ENCODE results near the gene BCAS1.

Gene BCAS1

DNA sequence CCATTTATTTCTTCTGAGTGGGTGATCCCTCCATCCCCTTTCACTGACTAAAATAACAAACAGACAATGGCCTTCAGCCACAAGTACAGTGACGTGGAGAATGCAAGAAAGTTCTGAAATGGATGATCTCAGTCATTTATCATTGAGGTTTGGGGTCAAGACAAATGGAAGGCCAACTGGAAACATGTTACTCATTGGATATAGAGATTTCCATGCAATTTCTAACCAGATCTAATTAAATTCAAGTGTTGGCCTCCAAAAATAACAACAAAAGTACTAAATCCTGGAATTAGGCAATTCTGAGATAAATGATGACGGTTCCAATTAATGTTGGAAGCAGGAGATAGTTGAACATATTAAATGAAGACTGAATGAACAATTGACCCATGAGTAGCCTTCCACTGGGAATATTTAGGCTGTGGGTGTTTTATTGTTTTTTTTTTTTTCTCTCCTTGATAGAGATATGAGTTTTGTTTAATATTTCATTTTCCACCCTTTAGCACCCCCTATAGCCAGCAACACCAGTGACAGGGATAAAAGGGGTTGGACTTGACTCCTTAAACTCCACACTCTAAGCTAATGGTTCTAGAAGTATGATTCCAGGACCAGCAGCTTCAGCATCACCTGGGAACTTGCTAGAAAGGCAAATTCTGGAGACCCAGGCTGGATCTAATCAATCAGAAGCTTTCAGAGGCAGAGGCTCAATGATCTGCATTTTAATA is 112.8 kb downstream of the BCAS1 start:
- DNase-seq: no peak

DNA sequence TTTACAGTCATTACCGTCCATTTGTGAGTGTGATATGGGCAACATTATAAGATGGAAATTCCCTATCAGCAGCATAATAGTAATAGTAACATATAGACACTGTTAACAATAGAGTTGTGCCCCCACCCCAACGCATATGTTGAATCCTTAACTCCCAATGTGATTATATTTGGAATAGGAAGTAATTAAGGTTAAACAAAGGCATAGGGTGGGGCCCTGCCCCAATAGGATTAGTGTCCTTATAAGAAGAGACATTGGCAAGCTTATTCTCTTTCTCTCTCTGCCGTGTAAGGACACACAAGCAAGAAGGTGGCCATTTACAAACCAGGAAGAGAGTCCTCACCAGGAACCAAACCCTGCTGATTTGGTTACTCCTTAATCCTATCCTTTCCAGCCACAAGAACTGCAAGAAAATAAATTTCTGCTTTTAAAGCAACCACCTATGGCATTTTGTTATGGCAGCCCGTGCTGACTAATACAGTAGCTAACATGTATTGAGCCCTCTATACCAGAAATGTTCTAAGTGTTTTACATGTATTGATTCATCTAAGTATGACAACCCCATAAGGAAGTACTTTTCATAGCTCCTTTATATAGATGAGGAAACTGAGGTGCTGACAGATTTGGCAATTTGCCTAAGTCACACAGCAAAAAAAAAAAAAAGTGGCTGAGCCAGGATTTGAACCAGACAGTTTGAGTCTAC is 114.2 kb downstream of the BCAS1 start:
- no peak for DNase-seq

DNA sequence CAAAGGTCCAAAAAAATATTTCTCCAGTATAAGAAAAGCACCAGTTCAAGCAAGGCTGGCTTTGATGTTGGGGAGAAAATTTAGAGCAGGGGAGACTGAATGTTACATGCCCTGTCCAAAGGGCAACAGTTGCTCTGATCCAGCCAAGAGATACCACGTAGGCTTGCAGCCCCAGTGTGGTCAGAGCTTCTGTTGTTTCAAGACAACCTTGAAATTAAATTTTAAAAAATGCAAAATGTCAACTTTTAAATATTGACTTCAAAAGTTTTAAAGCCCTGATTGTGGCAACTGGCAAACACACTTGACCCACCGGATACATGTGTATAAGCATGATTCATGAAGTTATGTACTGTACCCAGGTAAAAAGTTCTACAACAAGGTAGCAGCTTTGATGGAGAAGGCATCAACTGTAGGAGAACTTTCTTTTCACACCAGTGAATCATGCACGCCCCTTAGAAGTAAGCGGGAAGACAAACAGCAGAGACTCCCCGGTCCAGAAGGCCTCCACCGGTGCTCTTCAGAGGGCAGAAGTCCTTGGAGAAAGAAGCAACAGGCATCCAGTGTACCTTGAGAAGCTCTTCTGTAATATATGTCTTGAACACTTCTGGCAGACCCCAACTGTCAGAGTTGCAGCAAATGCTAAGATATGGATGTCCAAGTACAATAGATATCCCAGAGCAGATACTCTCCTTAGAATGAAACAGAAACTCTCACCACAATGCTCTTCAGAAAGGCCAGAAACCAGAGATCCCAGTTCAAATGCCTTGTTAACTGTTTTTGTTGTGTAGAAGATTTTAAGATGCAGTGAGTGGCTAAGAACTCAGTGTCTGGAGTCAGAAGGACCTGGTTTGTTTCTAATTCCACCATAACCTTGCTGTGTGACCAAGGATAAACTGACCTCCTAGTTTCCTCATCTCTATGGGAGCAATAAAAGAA is 115.4 kb downstream of the BCAS1 start:
- no peak for DNase-seq

DNA sequence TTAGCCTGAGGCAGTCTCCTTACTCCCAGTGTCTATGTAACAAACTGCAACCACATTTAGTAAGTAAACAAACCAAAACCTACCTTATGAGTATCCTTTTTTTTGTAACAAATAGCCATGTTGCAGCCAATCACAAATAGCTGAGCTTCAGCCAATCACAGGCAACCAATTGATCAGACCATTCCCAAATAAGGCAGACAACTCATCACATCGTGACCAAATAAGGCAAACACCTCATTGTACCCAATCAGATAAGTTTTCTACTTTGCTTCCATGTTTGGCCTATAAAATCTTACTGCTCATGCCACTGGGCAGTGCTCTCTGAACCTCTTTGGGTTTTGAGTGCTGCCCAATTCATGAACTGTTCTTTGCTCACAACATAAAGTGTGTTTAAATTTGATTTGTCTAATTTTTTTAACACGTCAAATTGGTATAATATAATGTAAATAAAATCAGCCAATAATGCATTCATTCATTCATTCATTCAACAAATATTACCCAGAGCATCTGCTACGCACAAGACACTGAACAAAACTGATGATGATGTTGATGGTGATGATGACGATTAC is 117.8 kb downstream of the BCAS1 start:
- DNase-seq: no peak

DNA sequence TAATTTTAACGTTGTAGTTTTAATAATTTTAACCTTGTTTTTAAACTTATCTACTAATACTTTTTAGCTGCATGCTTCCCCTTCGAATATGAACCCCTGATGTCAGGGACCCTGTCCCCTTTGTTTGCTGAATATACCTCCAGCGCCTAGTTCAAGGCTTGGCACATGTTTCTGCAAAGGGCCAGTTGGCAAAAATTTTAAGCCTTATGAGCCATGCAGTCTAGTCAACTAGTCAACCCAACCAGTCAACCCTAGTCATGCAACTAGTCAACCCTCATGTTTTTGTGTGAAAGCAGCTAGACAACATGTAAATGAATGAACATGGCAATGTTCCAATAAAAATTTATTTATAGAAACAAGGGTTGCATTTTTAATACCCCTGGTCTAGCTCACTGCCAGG is 119.8 kb downstream of the BCAS1 start:
- no peak for DNase-seq

DNA sequence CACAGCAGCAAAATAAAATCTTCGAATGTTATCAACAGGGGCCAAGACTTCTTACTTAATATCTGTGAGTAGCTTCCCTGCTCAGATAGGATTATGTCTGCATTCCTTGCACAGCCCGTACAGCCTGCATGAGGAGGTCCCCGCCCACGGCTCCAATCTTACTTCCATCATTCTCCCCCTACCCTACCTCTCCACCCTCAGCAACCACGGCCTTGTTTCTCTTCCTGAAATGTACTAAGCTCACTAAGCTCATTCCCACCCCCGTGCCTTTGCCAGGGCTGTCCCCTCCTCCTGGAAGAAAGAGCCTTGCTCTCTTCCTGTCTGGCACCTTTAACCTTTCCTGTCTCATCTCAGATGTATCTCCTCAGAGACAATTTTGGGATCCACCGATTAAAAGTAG is 120.4 kb downstream of the BCAS1 start:
- DNase-seq: no peak

DNA sequence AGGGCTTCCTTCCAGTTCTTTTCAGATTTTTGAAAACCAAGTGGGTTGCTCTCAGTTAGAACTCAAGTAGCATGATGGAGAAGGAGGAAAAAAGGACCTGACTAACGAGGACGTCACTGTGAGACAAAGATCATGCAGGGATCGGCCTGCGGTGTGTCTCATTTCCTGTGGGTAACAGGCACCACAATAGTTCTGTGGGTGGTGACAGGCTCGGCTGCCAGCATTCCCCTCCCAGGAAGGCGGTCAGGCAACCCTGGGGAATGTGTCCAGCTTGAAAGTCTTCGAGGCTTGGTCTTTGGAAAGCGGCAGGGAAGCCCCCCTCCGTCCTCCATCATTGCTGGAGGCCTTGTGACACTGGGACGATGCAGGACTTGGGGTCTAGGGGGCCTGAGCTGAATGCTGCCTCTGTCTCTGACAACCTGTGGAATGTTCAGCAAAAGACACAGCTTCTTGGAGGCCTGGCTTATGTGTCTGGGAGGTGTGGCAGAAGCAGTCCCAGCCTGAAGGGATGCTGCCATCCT is 121.0 kb downstream of the BCAS1 start:
- DNase-seq: peak; percentile 89

DNA sequence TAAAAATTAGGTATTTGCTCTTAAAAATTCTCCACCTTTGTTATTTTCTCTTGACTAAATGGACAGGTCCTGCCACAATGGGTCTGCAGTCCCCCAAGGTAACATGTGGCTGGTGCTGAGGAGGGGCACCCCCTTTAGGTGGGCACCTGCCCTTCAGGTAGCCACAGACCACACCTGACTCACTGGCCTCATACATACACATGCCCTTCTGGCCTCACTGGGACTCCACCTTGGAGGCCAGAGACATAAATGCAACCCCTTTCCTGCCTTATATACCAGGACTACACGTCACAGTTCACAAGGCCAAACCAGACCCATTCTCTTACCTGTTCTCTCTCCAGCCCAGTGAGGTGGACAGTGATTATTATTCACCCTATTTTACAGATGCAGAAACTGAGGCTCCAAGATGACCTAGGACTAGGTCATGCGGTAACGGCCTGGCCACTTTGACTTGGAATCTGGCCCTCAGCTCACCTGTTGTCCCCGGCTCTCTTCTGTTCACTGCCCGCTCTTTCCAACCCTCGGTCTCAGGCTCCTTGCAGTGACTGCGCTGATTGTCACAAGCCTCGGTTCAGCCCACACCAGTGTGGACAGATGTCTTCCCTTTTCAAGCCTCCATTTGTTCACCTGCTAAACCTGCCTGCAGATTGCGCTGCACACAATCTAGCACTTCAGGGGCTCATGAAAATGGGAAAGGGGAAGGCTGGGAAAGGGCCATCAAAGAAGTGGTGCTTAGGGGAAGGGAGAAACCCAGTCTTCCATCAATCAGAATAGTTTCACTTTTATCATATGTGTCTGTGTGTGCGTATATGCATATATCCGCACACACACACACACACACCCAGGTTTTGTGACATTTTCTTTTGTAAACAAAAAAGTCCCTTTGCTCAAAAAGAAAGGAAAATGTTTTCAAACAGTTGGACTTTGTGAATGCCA is 121.7 kb downstream of the BCAS1 start:
- DNase-seq: no peak

DNA sequence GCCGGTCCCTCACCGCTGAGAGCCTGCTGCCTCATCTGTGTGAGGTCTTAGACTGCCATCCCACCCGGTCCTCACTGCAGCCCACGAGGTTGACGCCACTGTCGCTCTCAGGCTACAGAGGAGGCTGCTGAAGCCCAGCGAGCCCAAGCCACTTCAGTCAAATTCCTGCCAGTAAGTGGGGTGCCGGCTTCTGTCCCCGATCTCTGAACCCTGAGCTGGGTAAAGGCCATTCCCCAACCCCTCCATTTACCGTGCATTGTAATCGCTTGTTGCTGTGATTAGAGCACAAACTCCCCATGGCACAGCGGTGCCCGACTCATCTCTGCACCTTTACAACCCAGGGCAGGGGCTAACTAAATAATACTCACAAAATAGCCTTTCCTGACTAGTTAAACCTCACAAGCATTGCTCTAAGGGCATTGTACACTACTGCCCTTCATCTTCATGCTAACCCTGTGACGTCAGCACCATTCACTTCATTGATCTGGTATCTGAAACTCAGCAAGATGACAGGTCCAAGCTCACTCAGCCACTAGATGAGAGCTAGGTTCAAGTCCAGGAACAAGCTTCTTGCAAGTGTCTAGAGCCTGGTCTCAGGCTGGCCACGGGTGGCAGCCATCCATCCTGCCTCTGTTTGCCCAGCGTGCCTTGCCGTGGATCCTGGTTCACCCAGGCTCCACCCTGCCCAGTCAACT is 122.7 kb downstream of the BCAS1 start:
- no peak for DNase-seq

DNA sequence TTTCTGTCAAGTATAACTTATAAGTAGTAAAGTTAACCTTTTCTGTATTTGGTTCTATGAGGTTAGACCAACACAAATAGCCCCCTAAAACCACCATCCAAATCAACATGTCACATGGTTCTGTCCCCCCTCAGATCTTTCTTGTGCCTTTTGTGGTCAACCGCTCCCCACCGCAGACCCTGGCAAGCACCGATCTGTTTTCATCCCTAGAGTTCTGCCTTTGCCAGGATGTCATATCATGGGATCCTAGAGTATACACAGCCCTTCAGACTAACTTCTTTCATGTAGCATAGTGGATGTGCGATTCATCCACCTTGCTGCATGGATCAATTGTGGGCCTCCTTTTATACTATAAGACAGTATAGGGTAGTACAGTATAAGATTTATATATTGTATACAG is 124.3 kb downstream of the BCAS1 start:
- DNase-seq: no peak

DNA sequence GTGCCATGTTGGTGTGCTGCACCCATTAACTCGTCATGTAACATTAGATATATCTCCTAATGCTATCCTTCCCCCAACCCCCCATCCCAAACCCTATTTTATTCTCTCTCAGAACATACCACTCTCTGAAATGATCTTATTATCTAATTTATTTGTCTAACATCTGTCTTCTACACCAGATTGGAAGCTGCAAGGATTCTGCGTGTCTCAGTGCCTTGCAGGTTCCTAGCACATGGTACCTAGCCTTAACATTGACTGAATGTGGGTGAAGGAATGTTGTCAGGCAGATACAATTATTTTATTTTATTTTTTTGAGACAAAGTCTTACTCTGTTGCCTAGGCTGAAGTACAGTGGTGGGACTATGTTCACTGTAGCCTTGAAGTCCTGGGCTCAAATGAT is 124.9 kb downstream of the BCAS1 start:
- DNase-seq: no peak

DNA sequence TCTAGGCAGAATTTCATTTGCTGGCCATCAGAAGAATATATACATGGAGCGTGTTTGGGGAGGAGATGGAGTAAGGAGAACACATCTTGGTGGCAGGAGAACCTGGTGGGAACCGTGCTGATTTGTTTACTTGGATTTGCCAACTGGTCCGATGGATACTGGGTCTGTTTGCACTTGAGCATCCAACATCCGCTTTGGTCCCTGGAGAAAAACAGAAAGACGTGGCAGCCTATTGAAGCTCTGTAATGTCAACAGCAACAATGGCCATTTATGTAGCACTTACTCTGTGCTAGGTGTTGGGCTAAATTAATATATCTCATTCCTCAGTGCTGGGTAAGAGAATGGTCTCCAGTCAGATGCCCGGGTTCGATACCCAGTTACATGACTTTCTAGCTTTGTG is 125.6 kb downstream of the BCAS1 start:
- DNase-seq: no peak

DNA sequence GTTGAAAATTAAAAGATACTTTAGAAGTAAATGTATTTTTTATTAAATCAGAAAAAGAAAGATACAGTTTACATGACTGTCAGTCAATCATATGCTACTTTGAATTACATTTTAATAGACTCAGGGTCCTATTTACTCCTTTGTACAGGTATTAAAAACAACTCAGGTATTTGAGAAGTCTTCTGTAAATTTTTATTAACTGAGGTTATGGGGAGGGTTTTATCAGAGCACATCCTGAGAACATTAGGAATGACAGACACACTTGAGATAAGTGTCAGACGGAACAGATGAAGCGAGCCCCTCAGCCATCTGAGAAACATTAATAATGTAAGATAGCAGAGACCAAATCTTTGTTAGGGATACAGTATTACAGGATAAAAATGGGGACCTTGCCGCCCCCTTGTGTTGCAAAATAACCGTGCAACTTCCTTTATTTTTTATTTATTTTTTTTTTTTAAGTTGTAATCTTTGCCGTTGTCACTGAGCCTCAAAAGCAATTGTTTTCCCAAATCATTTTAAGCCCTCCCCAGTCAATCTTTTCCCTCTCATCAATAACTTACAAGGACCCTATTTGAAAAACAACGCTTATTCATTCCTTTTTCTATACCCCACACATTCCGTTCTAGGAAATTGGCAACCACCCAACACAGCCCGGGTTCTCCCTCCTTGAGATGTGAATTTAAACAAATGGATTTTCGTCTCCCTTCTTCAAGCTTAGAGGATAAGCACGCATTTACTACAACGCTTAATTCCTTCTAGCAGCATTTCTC is 126.7 kb downstream of the BCAS1 start:
- DNase-seq: peak; percentile 25

DNA sequence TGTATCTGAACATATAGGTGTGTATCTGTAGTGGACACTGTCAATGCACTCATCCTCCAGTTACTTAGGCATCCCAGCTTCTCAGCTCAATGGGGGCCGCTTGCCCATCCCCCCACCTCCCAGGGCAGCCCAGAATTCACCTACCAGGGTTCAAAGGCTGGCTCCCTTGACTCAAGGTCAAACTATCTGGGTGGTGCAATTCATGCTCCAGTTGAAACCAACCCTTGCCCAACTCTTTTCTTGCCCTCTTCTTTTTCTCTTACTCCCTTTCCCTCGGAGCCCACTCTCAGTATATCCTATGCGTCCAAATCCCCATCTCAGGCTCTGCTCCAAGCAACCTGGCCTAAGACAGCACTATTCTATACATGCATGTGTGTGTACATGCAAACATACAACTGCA is 127.4 kb downstream of the BCAS1 start:
- DNase-seq: no peak

DNA sequence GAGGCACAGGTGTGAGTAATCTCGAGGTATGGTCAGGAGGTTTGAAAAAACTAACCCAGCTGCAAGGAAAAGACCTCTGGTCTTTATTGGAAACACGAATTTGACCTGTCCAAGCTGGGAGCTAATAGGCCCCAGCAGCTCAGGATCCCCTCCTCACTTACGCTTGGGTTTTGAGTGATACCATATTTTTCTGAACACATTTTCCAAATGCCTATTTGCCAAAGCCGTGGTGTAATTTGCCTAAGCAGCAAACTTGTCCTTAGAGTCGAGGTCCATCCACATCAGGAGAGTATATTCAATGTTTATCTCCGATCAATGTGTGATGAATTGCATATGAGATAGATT is 128.0 kb downstream of the BCAS1 start:
- no peak for DNase-seq

DNA sequence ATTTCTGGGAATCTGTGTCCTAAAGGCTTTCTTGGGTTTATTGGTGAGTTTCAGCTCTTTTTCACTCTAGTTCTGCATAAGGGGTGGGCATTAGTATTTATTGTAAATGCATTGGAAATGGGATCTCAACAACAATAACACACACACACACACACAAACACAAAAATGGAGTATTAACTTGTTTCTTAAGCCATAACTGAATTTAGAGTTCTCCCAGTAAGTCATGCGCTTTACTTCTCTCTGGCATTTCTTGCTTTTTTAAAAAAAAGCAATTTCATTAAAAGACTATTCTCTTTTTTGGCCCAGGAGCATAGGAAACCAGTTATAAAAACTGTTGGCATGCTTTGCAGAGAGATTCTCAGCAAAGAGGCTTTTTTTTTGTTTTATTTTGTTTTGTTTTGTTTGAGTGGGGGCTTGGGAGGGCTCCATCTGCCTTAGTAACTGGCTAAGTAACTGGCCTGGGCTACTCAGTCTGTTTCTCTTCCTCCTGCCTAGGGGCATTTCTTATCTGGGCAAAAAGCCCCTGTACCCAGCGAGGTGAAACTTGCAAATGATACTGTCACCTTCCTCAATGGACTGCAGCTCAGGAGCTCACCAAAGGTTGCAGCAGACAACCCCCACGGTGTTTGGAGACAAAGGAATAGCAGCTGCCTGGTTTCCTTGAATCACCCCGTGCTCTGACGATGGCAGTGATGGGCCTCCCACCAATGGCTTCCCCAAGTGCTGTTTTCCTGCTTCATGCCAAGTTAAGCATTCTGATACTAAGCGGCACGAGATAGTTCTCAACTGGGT is 128.5 kb downstream of the BCAS1 start:
- no peak for DNase-seq

DNA sequence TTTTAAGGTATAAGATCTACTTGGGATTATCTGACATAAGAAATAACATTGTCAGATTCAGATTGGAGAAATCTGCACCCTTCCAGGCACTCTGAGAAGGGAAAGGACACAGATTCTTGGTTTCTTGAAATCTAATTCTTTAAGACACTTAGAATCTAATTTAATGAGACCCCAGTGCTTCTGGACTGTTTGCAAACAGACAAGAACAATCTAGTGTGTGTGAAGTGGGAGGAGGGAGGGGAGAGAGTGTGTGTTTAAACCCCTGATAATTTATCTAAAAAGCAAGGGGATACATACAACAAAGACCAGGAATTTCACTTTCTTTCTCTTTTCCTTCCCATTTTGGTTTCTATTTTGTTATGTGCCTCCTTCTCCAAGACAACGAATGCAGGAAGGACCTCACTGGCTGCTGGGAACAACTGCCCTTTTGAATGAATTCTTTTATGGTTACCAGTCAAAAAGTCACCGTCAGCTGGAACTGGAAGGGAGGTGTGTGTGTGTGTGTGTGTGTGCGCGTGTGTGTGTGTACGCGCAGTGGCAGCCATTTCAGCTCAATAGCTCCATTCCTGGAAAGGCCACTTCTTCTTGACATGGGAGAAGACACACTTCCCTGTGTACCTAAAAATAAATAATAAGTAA is 129.4 kb downstream of the BCAS1 start:
- DNase-seq: no peak

DNA sequence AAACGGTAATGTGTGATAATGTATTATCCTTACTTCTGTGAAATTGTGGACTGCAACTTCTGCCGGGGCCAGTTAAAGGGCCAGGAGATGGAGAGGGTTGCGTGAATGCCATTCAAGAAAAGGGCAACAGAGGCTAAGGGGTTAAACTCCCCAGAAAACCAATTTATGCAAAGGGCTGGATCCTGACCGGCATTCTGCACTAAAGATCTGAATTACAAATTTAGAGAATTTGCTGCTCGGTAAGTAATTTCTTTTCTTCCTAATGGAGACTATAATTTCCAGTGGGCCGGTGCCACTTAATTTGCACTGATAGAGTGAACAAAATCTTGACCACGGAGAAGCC is 130.1 kb downstream of the BCAS1 start:
- no peak for DNase-seq

Data from central memory CD4-positive, alpha-beta T cell (primary cell).